NCI-H774 (cell line): ENCODE data around the gene NTSR2.
"Not testable (repeated sequence)": the region's sequence is repeated elsewhere in the genome, so short reads cannot be mapped to it uniquely, and the experiment has no call there.

Source experiments
- DNase-seq: peaks from one replicate; lab custom pipeline; 2025; lab: John Stamatoyannopoulos, UW

NTSR2 gene

GRCh38 chr2:11679486-11680181 lies 9.6 kb upstream of the NTSR2 start:
- DNase-seq = no peak

- no peak for DNase-seq
These were observed 9.0 kb upstream of the NTSR2 start for GRCh38 chr2:11679016-11679415.

- no peak for DNase-seq
These were observed 8.4 kb upstream of the NTSR2 start for GRCh38 chr2:11678306-11678960.

GRCh38 chr2:11677136-11678055 lies 7.4 kb upstream of the NTSR2 start:
- DNase-seq = no peak

GRCh38 chr2:11676640-11677039 lies 6.6 kb upstream of the NTSR2 start:
- no peak for DNase-seq

- no peak for DNase-seq
These were observed 5.6 kb upstream of the NTSR2 start for GRCh38 chr2:11675423-11676112.

GRCh38 chr2:11674983-11675382 lies 5.0 kb upstream of the NTSR2 start:
- DNase-seq = no peak

GRCh38 chr2:11672407-11672806 lies 2.4 kb upstream of the NTSR2 start:
- no peak for DNase-seq

- no peak for DNase-seq
These were observed 1.9 kb downstream of the NTSR2 start for GRCh38 chr2:11667866-11668637.

GRCh38 chr2:11667194-11667593 lies 2.8 kb downstream of the NTSR2 start:
- DNase-seq = no peak

- no peak for DNase-seq
These were observed 4.3 kb downstream of the NTSR2 start for GRCh38 chr2:11665510-11666362.

GRCh38 chr2:11665028-11665427 lies 5.0 kb downstream of the NTSR2 start:
- DNase-seq = no peak

GRCh38 chr2:11663427-11663826 lies 6.6 kb downstream of the NTSR2 start:
- no peak for DNase-seq

- no peak for DNase-seq
These were observed 7.1 kb downstream of the NTSR2 start for GRCh38 chr2:11662882-11663281.

- no peak for DNase-seq
These were observed 8.0 kb downstream of the NTSR2 start for GRCh38 chr2:11661891-11662435.

GRCh38 chr2:11660396-11660795 lies 9.6 kb downstream of the NTSR2 start:
- DNase-seq = not testable (repeated sequence)

GRCh38 chr2:11659851-11660250 lies 10.1 kb downstream of the NTSR2 start:
- DNase-seq = no peak

GRCh38 chr2:11659115-11659475 lies 10.9 kb downstream of the NTSR2 start:
- no peak for DNase-seq

GRCh38 chr2:11658208-11659114 lies 11.5 kb downstream of the NTSR2 start:
- DNase-seq = no peak
